Neural cell (in vitro differentiated cells): ENCODE measurements around the gene REPS1. TPM values are rescaled to one million over a fixed set of nuclear protein-coding genes. Genes with fewer than 3 reads are reported as not detected.

Source experiments
- H2AFZ ChIP-seq: fragments of 200-600, 300-800 bp; sonication (generic), shearing (Covaris generic); 2 replicates; pipeline ENCODE4 v1.6.0; 2014; ENCODE audit warnings: low read depth, mild to moderate bottlenecking, antibody characterized with exemption, low read length, moderate library complexity
- H3F3A ChIP-seq: fragments of 200-600 bp; shearing (Covaris generic); 2 replicates; pipeline ENCODE4 v1.6.1; 2016; ENCODE audit warnings: mild to moderate bottlenecking, moderate library complexity, mixed read lengths, antibody characterized with exemption, low read length; ENCODE audit not compliant: insufficient read depth, poor library complexity, severe bottlenecking
- H3K27ac ChIP-seq: fragments of 200-600, 300-800 bp; sonication (generic), shearing (Covaris generic); 2 replicates; pipeline ENCODE4 v1.5.1; 2014; ENCODE audit warnings: mild to moderate bottlenecking, low read length, moderate library complexity
- H3K27me3 ChIP-seq: fragments of 300-800, 200-600 bp; sonication (generic), shearing (Covaris generic); 2 replicates; pipeline ENCODE4 v1.6.0; 2014; ENCODE audit warnings: mild to moderate bottlenecking, low read depth, low read length, moderate library complexity; ENCODE audit not compliant: insufficient read depth
- H3K36me3 ChIP-seq: fragments of 300-800, 200-600 bp; sonication (generic), shearing (Covaris generic); 2 replicates; pipeline ENCODE4 v1.5.1; 2014; ENCODE audit warnings: mild to moderate bottlenecking, antibody characterized with exemption, low read length, moderate library complexity; ENCODE audit not compliant: insufficient read depth
- H3K4me2 ChIP-seq: fragments of 300-800, 200-600 bp; sonication (generic), shearing (Covaris generic); 2 replicates; pipeline ENCODE4 v1.6.0; 2014; ENCODE audit warnings: mild to moderate bottlenecking, low read length
- H3K4me3 ChIP-seq: fragments of 300-800, 200-600 bp; sonication (generic), shearing (Covaris generic); 2 replicates; pipeline ENCODE4 v1.5.1; 2014; ENCODE audit warnings: mild to moderate bottlenecking, low read length, moderate library complexity
- H3K79me2 ChIP-seq: fragments of 200-600 bp; shearing (Covaris generic); replicated peaks from 2 replicates; pipeline ENCODE4 v1.6.0; 2014; ENCODE audit warnings: mild to moderate bottlenecking, low read length, moderate library complexity; ENCODE audit not compliant: insufficient read depth
- H3K9ac ChIP-seq: fragments of 300-800, 200-600 bp; sonication (generic), shearing (Covaris generic); 2 replicates; pipeline ENCODE4 v1.6.1; 2016; ENCODE audit warnings: mild to moderate bottlenecking, low read length, mixed read lengths
- H3K9me2 ChIP-seq: fragments of 200-600 bp; shearing (Covaris generic); 2 replicates; pipeline ENCODE4 v1.6.1; 2016; ENCODE audit warnings: mild to moderate bottlenecking, low read length, mixed read lengths; ENCODE audit not compliant: insufficient read depth
- H3K9me3 ChIP-seq: fragments of 200-600, 300-800 bp; sonication (generic), shearing (Covaris generic); 2 replicates; pipeline ENCODE4 v1.6.1; 2016; ENCODE audit warnings: mild to moderate bottlenecking, mixed run types, low read length, moderate library complexity, mixed read lengths
- H4K20me1 ChIP-seq: fragments of 200-600 bp; shearing (Covaris generic); 2 replicates; pipeline ENCODE4 v1.6.1; 2016; ENCODE audit warnings: mild to moderate bottlenecking, mixed run types; ENCODE audit not compliant: insufficient read depth
- CTCF ChIP-seq: fragments of 450-650 bp; IDR thresholded peaks from 2 replicates; pipeline ENCODE4 v1.5.1; 2014; ENCODE audit warnings: antibody characterized with exemption, mild to moderate bottlenecking, moderate library complexity; ENCODE audit not compliant: poor library complexity, severe bottlenecking
- EP300 ChIP-seq: fragments of 450-650 bp; conservative IDR thresholded peaks from 2 replicates; pipeline ENCODE4 v1.6.1; 2014; ENCODE audit warnings: antibody characterized with exemption, mild to moderate bottlenecking, moderate library complexity; ENCODE audit not compliant: poor library complexity, severe bottlenecking
- EZH2 ChIP-seq: fragments of 200-600, 300-800 bp; shearing (Covaris generic), sonication (generic); IDR thresholded peaks from 2 replicates; pipeline ENCODE4 v1.6.1; 2014; ENCODE audit warnings: antibody characterized with exemption, low read length, borderline replicate concordance, mild to moderate bottlenecking; ENCODE audit not compliant: insufficient read depth, poor library complexity, severe bottlenecking
- MXI1 ChIP-seq: fragments of 450-650 bp; conservative IDR thresholded peaks from 2 replicates; pipeline ENCODE4 v1.6.1; 2014; ENCODE audit warnings: antibody characterized with exemption, mild to moderate bottlenecking; ENCODE audit not compliant: poor library complexity, severe bottlenecking
- POLR2AphosphoS5 ChIP-seq: IDR thresholded peaks from 2 replicates; pipeline ENCODE4 v1.6.1; 2012
- RAD21 ChIP-seq: fragments of 450-650 bp; conservative IDR thresholded peaks from 2 replicates; pipeline ENCODE4 v1.6.1; 2014; ENCODE audit warnings: antibody characterized with exemption, mild to moderate bottlenecking, moderate library complexity
- REST ChIP-seq: IDR thresholded peaks from 2 replicates; pipeline ENCODE4 v1.6.1; 2012; ENCODE audit warnings: borderline replicate concordance
- SMC3 ChIP-seq: fragments of 450-650 bp; conservative IDR thresholded peaks from 2 replicates; pipeline ENCODE4 v1.6.1; 2014; ENCODE audit warnings: antibody characterized with exemption, mild to moderate bottlenecking, moderate library complexity; ENCODE audit not compliant: poor library complexity
- TAF1 ChIP-seq: IDR thresholded peaks from 2 replicates; pipeline ENCODE4 v1.6.1; 2012; ENCODE audit warnings: low read depth
- polyA plus RNA-seq: library from polyadenylated mRNA; depleted of rRNA; stranded (reverse); fragments of >200 nt; gene quantifications from 2 replicates; pipeline ENCODE4 v1.2.3, GENCODE V29; 2014

Gene REPS1
- polyA plus RNA-seq, 1 donor from 2014 or later, result 64.9 TPM

- no peak overlapping the region for H3K4me3 ChIP-seq
- TF ChIP-seq MXI1, result no peak
- no peak for TF ChIP-seq SMC3
- no peak for TF ChIP-seq REST
- no peak for TF ChIP-seq EP300
- TF ChIP-seq CTCF, result no peak
- no peak for TF ChIP-seq TAF1
- no peak for TF ChIP-seq RAD21
- no peak for TF ChIP-seq POLR2AphosphoS5
- TF ChIP-seq EZH2, result no peak
- no peaks in the 10 kb centered on the region for H3K9me2 ChIP-seq
Observed at GRCh38 chr6:138856654-138857053, 131.4 kb downstream of the REPS1 start.

More at GRCh38 chr6:138856654-138857053, 131.4 kb downstream of the REPS1 start:
- Histone ChIP-seq H3K36me3 (no peaks in the 10 kb centered on the region), H3K27ac (no peak overlapping the region), H3K9me3 (no peaks in the 10 kb centered on the region), H3K27me3 (no peaks in the 10 kb centered on the region), H3K9ac (no peak overlapping the region), H4K20me1 (no peaks in the 10 kb centered on the region), H2AFZ (no peak overlapping the region), H3K79me2 (no peaks in the 10 kb centered on the region), H3K4me2 (no peak overlapping the region), H3F3A (no peaks in the 10 kb centered on the region)

Other genes starting within 250 kb of the REPS1 start
- gene CCDC28A, start 214.5 kb downstream of the REPS1 start, polyA plus RNA-seq, result 10.6 and 11.9 TPM in 2 replicates
- not detected in 2 replicates for gene ECT2L, start 192.2 kb downstream of the REPS1 start, polyA plus RNA-seq
- gene ABRACL, start 40.5 kb upstream of the REPS1 start, polyA plus RNA-seq, result 160 and 201 TPM in 2 replicates
- gene HECA, start 146.8 kb upstream of the REPS1 start, polyA plus RNA-seq, result 19.7 and 20.2 TPM in 2 replicates